ENCODE results near the gene UGT1A5.

DNA sequence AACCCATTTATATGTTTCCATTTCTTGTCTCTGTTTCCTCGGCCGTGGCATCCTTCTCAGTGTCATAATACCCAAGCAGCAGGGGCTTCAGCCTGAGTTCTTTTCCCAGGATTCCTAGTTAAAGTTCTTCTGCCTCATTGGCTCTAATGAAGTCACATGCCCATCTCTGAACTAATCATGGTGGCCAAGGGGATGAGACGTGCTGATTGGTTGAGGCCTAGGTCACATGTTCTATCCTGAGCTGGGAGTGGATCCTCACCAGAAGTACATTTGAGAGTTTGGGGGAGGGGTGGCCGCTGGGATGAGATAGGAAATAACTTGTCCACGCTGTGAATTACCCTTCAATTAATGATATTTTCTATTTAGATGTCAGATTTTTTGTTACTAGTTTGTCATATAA, 3.8 kb upstream of the UGT1A5 start:
- no peak for TF ChIP-seq CTCF (IDR thresholded peaks at IDR 0.05)
- no peak for TF ChIP-seq POLR2A (IDR thresholded peaks at IDR 0.05)
